ENCODE data around the gene FSD1L.

GRCh38 chr9:105416840-105417239 lies 31.0 kb upstream of the FSD1L start:
- TF ChIP-seq POLR2A (IDR thresholded peaks at IDR 0.05) (no peak), CTCF (IDR thresholded peaks at IDR 0.05) (no peak)
